Measurements from ENCODE around the gene CPXM1.
A peak's percentile ranks its signal among the peaks of the same experiment; 100 is the strongest.
"Not testable (repeated sequence)": the region's sequence is repeated elsewhere in the genome, so short reads cannot be mapped to it uniquely, and the experiment has no call there.

The CPXM1 gene

GRCh38 chr20:2799688-2800520 is 523 bp downstream of the CPXM1 start:
- no peak for DNase-seq

- DNase-seq, result no peak
Measured at GRCh38 chr20:2799271-2799670, 1.2 kb downstream of the CPXM1 start.

- no peak for DNase-seq
Measured at GRCh38 chr20:2798814-2799213, 1.6 kb downstream of the CPXM1 start.

- no peak for DNase-seq
Measured at GRCh38 chr20:2798095-2798805, 2.2 kb downstream of the CPXM1 start.

- DNase-seq, result no peak
Measured at GRCh38 chr20:2797136-2797983, 3.1 kb downstream of the CPXM1 start.

- DNase-seq, result no peak
Measured at GRCh38 chr20:2796011-2796660, 4.3 kb downstream of the CPXM1 start.

- peak; percentile 72 for DNase-seq
Measured at GRCh38 chr20:2795451-2795850, 5.0 kb downstream of the CPXM1 start.

GRCh38 chr20:2794866-2795447 is 5.5 kb downstream of the CPXM1 start:
- DNase-seq, result no peak

GRCh38 chr20:2794202-2794748 is 6.2 kb downstream of the CPXM1 start:
- DNase-seq, result no peak

- DNase-seq, result no peak
Measured at GRCh38 chr20:2793471-2793870, 7.0 kb downstream of the CPXM1 start.

- DNase-seq, result peak; percentile 19
Measured at GRCh38 chr20:2783908-2784566, 16.4 kb downstream of the CPXM1 start.

- DNase-seq, result peak; percentile 45
Measured at GRCh38 chr20:2780948-2781347, 19.5 kb downstream of the CPXM1 start.

- no peak for DNase-seq
Measured at GRCh38 chr20:2778602-2779321, 21.7 kb downstream of the CPXM1 start.

- no peak for DNase-seq
Measured at GRCh38 chr20:2775139-2775538, 25.3 kb downstream of the CPXM1 start.

GRCh38 chr20:2773812-2774211 is 26.6 kb downstream of the CPXM1 start:
- DNase-seq, result no peak

GRCh38 chr20:2771631-2772080 is 28.8 kb downstream of the CPXM1 start:
- DNase-seq, result no peak

- DNase-seq, result not testable (repeated sequence)
Measured at GRCh38 chr20:2770091-2770490, 30.3 kb downstream of the CPXM1 start.

GRCh38 chr20:2768632-2769015 is 31.8 kb downstream of the CPXM1 start:
- DNase-seq, result no peak

GRCh38 chr20:2767768-2768631 is 32.4 kb downstream of the CPXM1 start:
- DNase-seq, result no peak

GRCh38 chr20:2763186-2763585 is 37.2 kb downstream of the CPXM1 start:
- DNase-seq, result no peak

Measured in OCI-M1 (cell line).